HG03520 (cell line): ENCODE data around the gene BID.

Experiments
- ATAC-seq: cut with Tn5 transposase; IDR thresholded peaks from one replicate; pipeline ENCODE4 v1.9.1; 2021; ENCODE audit warnings: mild to moderate bottlenecking, moderate library complexity; ENCODE audit not compliant: unreplicated experiment

The BID gene

GRCh38 chr22:17774206-17774925, at the start of gene BID:
TSS of gene BID (minus strand) at chr22:17774469. CDS start at chr22:17750116, 24,353 bp downstream.
- no peak for ATAC-seq

GRCh38 chr22:17823964-17824363, 49.7 kb upstream of the BID start:
- ATAC-seq = no peak

- no peak for ATAC-seq
Observed at GRCh38 chr22:17823226-17823625, 49.0 kb upstream of the BID start.

- ATAC-seq = no peak
Observed at GRCh38 chr22:17822087-17822486, 47.8 kb upstream of the BID start.

GRCh38 chr22:17820879-17821439, 46.7 kb upstream of the BID start:
- no peak for ATAC-seq

- no peak for ATAC-seq
Observed at GRCh38 chr22:17818649-17819048, 44.4 kb upstream of the BID start.

- no peak for ATAC-seq
Observed at GRCh38 chr22:17818180-17818579, 43.9 kb upstream of the BID start.

- ATAC-seq = no peak
Observed at GRCh38 chr22:17817511-17818065, 43.3 kb upstream of the BID start.

- no peak for ATAC-seq
Observed at GRCh38 chr22:17817079-17817478, 42.8 kb upstream of the BID start.

- ATAC-seq = no peak
Observed at GRCh38 chr22:17816649-17817048, 42.4 kb upstream of the BID start.

- ATAC-seq = no peak
Observed at GRCh38 chr22:17815703-17816254, 41.5 kb upstream of the BID start.

- no peak for ATAC-seq
Observed at GRCh38 chr22:17814830-17815229, 40.6 kb upstream of the BID start.

- no peak for ATAC-seq
Observed at GRCh38 chr22:17814084-17814483, 39.8 kb upstream of the BID start.

GRCh38 chr22:17811119-17811518, 36.9 kb upstream of the BID start:
- no peak for ATAC-seq

GRCh38 chr22:17810570-17811116, 36.4 kb upstream of the BID start:
- ATAC-seq = no peak

- ATAC-seq = no peak
Observed at GRCh38 chr22:17808693-17809403, 34.6 kb upstream of the BID start.

GRCh38 chr22:17807578-17808410, 33.5 kb upstream of the BID start:
- no peak for ATAC-seq

GRCh38 chr22:17807086-17807485, 32.8 kb upstream of the BID start:
- ATAC-seq = no peak

GRCh38 chr22:17806437-17806836, 32.2 kb upstream of the BID start:
- no peak for ATAC-seq

GRCh38 chr22:17804331-17805080, 30.2 kb upstream of the BID start:
- no peak for ATAC-seq
